Measurements from ENCODE around the gene PKN1. TPM values are rescaled to one million over a fixed set of nuclear protein-coding genes. Genes with fewer than 3 reads are reported as not detected.

Gene PKN1
- total RNA-seq, 1 experiment from 2014 or later, result 170 TPM

DNA sequence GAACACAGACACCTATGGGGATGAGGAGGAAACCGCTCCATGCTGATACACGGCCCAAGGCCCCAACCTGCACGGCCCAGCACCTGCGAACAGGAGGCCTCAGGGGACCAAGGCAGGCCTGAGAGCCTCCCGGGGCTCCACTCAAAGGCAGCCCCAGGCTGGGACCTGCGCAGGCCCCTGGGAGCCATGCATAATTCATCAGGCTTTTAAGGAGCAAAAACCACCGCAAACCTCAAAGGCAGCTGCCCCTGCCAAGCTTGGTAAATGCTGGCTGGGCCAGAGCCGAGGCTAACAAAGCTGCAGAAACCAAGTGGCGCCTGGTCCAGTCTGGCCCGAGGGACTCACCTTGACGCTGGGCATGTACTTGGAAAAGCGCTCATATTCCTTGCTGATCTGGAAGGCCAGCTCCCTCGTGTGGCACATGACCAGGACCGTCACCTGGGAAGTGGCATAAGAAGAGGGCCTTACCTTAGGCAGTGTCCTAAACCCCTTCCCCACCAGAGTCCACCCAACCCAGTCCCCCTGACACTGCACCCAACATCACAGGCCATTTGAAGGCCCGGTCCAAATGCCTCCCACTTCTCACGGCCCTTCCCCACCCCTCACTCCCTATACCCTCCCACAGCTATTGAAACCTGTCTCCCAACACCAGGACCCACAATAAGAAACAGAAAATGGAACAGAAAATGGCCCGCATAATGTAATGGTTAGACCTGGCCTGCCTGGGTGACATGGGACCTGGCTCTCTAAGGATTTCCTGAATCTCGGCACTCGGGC lies 21.8 kb upstream of the PKN1 start (continued):
- TF ChIP-seq, protein P1, sequence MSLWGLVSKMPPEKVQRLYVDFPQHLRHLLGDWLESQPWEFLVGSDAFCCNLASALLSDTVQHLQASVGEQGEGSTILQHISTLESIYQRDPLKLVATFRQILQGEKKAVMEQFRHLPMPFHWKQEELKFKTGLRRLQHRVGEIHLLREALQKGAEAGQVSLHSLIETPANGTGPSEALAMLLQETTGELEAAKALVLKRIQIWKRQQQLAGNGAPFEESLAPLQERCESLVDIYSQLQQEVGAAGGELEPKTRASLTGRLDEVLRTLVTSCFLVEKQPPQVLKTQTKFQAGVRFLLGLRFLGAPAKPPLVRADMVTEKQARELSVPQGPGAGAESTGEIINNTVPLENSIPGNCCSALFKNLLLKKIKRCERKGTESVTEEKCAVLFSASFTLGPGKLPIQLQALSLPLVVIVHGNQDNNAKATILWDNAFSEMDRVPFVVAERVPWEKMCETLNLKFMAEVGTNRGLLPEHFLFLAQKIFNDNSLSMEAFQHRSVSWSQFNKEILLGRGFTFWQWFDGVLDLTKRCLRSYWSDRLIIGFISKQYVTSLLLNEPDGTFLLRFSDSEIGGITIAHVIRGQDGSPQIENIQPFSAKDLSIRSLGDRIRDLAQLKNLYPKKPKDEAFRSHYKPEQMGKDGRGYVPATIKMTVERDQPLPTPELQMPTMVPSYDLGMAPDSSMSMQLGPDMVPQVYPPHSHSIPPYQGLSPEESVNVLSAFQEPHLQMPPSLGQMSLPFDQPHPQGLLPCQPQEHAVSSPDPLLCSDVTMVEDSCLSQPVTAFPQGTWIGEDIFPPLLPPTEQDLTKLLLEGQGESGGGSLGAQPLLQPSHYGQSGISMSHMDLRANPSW (CRISPR knock-in tag; conservative IDR thresholded peaks at IDR 0.05; ENCODE audit: low read depth), result no peak
- no peak for TF ChIP-seq ATF2 (CRISPR knock-in tag; IDR thresholded peaks at IDR 0.05; ENCODE audit: borderline replicate concordance, low read depth)
- TF ChIP-seq, protein P2, sequence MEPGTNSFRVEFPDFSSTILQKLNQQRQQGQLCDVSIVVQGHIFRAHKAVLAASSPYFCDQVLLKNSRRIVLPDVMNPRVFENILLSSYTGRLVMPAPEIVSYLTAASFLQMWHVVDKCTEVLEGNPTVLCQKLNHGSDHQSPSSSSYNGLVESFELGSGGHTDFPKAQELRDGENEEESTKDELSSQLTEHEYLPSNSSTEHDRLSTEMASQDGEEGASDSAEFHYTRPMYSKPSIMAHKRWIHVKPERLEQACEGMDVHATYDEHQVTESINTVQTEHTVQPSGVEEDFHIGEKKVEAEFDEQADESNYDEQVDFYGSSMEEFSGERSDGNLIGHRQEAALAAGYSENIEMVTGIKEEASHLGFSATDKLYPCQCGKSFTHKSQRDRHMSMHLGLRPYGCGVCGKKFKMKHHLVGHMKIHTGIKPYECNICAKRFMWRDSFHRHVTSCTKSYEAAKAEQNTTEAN (CRISPR knock-in tag; IDR thresholded peaks at IDR 0.05), result no peak
- TF ChIP-seq, protein P3, sequence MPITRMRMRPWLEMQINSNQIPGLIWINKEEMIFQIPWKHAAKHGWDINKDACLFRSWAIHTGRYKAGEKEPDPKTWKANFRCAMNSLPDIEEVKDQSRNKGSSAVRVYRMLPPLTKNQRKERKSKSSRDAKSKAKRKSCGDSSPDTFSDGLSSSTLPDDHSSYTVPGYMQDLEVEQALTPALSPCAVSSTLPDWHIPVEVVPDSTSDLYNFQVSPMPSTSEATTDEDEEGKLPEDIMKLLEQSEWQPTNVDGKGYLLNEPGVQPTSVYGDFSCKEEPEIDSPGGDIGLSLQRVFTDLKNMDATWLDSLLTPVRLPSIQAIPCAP (CRISPR knock-in tag; IDR thresholded peaks at IDR 0.05), result no peak
- no peak for TF ChIP-seq USF2 (CRISPR knock-in tag; IDR thresholded peaks at IDR 0.05)

DNA sequence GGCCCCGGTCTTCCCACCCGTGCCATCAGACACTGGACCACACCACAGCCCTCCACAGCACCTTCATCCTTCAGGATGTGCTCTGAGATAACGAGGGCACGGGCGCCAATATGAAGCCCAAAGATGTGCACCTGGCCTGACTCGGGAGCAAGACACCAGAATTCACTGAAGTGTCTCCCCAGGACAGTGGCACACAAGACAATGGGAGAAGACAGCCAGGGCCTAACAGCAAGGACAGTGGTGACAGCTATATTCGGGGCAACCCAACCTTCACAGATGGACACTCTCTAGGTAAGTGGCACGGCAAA lies 21.2 kb upstream of the PKN1 start:
- POLR2A ChIA-PET, result no interaction called here
- CTCF ChIA-PET, result interaction anchor here (1.7 kb wide), 1 partner anchor 50 kb away, joined by 7 read pairs; no protein-coding TSS in a partner anchor
- peaks cover 55% of the 10 kb centered on the region for H3K36me3 Mint-ChIP-seq

GRCh38 chr19:14412324-14412995 lies 20.6 kb upstream of the PKN1 start:
- DNase-seq (ENCODE audit: low spot score), result no peak

More for the DNA sequence above, 21.2 kb upstream of the PKN1 start:
- Mint-ChIP-seq H3K9me3 (no peaks in the 10 kb centered on the region), H3K27me3 (ENCODE audit: low read depth) (no peaks in the 10 kb centered on the region), H3K27ac (no peak overlapping the region), H3K4me1 (peaks cover 23% of the 10 kb centered on the region), H3K4me3 (no peak overlapping the region)
- no peak for TF ChIP-seq CREM (CRISPR knock-in tag; IDR thresholded peaks at IDR 0.05)
- no peak for TF ChIP-seq GRHL2 (CRISPR knock-in tag; IDR thresholded peaks at IDR 0.05; ENCODE audit: insufficient replicate concordance, severe bottlenecking)
- DNase-seq (ENCODE audit: low spot score) (no peak), ATAC-seq (no peak)

More at GRCh38 chr19:14412324-14412995, 20.6 kb upstream of the PKN1 start:
- ATAC-seq, result no peak
- H3K36me3 Mint-ChIP-seq, result peaks cover 55% of the 10 kb centered on the region
- no peaks in the 10 kb centered on the region for H3K27me3 Mint-ChIP-seq (ENCODE audit: low read depth)
- no peak overlapping the region for H3K4me3 Mint-ChIP-seq
- CTCF ChIA-PET, result interaction anchor here (0.9 to 2.2 kb wide), 3 partner anchors 20 to 63 kb away, joined by 3 to 9 read pairs (median 7); partner anchors contain the start of genes PKN1 and PTGER1
- POLR2A ChIA-PET, result no interaction called here
- H3K9me3 Mint-ChIP-seq, result no peaks in the 10 kb centered on the region
- H3K4me1 Mint-ChIP-seq, result peaks cover 23% of the 10 kb centered on the region
- TF ChIP-seq, protein P4, sequence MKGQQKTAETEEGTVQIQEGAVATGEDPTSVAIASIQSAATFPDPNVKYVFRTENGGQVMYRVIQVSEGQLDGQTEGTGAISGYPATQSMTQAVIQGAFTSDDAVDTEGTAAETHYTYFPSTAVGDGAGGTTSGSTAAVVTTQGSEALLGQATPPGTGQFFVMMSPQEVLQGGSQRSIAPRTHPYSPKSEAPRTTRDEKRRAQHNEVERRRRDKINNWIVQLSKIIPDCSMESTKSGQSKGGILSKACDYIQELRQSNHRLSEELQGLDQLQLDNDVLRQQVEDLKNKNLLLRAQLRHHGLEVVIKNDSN (CRISPR knock-in tag; IDR thresholded peaks at IDR 0.05), result no peak
- no peak for TF ChIP-seq PRDM15 (CRISPR knock-in tag; IDR thresholded peaks at IDR 0.05)
- TF ChIP-seq RORB (CRISPR knock-in tag; IDR thresholded peaks at IDR 0.05), result no peak
- TF ChIP-seq AR (CRISPR knock-in tag; IDR thresholded peaks at IDR 0.05), result no peak
- TF ChIP-seq ESRRA (CRISPR knock-in tag; IDR thresholded peaks at IDR 0.05; ENCODE audit: borderline replicate concordance), result no peak
- TF ChIP-seq, protein P1 (CRISPR knock-in tag; conservative IDR thresholded peaks at IDR 0.05; ENCODE audit: low read depth), result no peak
- no peak overlapping the region for H3K27ac Mint-ChIP-seq

All from WTC11 (cell line).